ENCODE data around the gene COQ9. TPM values are rescaled to one million over a fixed set of nuclear protein-coding genes. Genes with fewer than 3 reads are reported as not detected.

Gene COQ9
- total RNA-seq, 1 experiment from 2014 or later, result 62.7 TPM

DNA sequence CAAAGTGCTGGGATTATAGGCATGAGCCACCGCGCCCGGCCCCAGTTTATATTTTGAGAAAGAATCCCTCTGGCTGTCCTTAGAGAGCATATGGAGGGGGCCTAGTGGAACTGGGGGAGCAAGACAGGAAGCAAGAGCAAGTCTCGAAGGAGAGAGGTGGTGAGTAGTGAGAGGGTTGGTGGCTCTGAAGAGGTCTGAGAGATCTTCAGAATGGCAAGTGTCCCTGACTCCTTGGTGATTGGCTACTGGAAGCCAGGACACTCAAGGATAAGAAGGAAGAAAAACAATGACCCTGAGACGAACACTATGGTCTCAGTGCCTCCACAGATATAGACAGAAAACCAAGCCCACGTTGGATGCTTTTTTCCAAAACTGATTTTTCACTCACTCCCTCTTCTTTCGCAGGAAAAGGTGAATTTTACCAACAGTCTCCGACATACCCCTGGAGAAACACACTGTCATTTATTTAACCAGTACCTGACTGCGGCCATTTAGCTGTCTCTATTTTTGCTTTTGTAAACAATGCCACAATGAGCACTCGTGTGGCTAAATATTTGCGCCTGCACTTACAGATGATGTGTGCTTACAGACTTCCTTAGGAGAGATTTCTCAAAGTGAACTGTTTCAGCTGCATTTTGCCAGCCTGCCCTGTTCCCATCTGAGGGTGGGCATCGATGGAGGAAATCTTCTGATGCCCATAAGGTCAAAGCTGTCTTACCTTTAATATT is 54.9 kb downstream of the COQ9 start:
- no peaks in the 10 kb centered on the region for H3K9me3 ChIP-seq (ENCODE audit: control insufficient read depth in 1 of 2, insufficient read depth in 1 of 2, low read depth in 1 of 2, low read length in 2 of 2)
- H3K36me3 ChIP-seq (ENCODE audit: control insufficient read depth in 1 of 2, insufficient read depth in 2 of 2, low read length in 2 of 2), result no peaks in the 10 kb centered on the region
- ChIA-PET POLR2A (no interaction called here), RAD21 (ENCODE audit: low non-redundant PET in 1 of 2, low total read pairs in 2 of 2, uncharacterized antibody in 2 of 2, unreplicated experiment in 2 of 2) (no interaction called here), CTCF (no interaction called here)
- H4K20me1 ChIP-seq (ENCODE audit: insufficient read depth), result no peaks in the 10 kb centered on the region
- intact Hi-C loops (cut with micrococcal nuclease), result no loop called here
- H3K27me3 ChIP-seq (ENCODE audit: insufficient read depth, low read length), result no peaks in the 10 kb centered on the region
- no peaks in the 10 kb centered on the region for H3K4me1 ChIP-seq (ENCODE audit: control insufficient read depth in 1 of 2, insufficient read depth in 2 of 2, low read length in 2 of 2)
- no peak overlapping the region for H2AFZ ChIP-seq (ENCODE audit: low read depth, low read length, poor library complexity, severe bottlenecking)
- no peaks in the 10 kb centered on the region for H3K79me2 ChIP-seq (ENCODE audit: insufficient read depth, low read length)
- no peak overlapping the region for H3K4me2 ChIP-seq (ENCODE audit: low read length)
- no peaks in the 10 kb centered on the region for H3K9me2 ChIP-seq (ENCODE audit: insufficient read depth)
- H3K27ac ChIP-seq (ENCODE audit: low read depth, low read length), result no peak overlapping the region
- H3K4me3 ChIP-seq (replicated peaks in 1 of 2; ENCODE audit: low read depth in 1 of 2, low read length in 2 of 2), result no peak overlapping the region
- ATAC-seq (no peak), DNase-seq (ENCODE audit: low read depth, low spot score) (no peak)
- no TSS peak for BruUV-seq (replicated peaks)
- H3K9ac ChIP-seq (ENCODE audit: low read length), result no peak overlapping the region
- TF ChIP-seq EZH2 (IDR thresholded peaks at IDR 0.05), result no peak
- TF ChIP-seq EGR1 (IDR thresholded peaks at IDR 0.05; ENCODE audit: low read depth), result no peak

DNA sequence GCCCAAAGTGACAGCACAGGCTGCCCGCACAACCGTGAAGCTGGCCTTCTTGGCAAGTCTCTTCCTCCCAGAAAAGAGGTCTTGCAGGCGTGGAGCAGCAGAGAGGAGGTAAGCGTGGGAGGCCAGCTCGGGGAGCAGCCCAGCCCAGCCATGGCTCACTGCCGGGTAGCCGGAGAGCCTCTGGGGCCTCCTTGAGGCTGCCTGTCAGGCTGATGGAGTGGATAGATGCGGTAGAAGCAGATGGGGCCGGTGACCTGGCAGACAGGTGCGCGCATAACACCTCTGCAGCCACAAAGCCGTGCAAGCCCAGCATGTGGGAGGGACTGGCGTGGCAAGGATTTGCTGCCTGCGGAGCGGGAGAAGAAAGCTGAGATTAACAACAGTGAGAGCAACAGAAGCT is 56.1 kb downstream of the COQ9 start:
- ATAC-seq (no peak), DNase-seq (ENCODE audit: low read depth, low spot score) (no peak)
- Histone ChIP-seq H3K4me1 (ENCODE audit: control insufficient read depth in 1 of 2, insufficient read depth in 2 of 2, low read length in 2 of 2) (no peaks in the 10 kb centered on the region), H3K4me3 (replicated peaks in 1 of 2; ENCODE audit: low read depth in 1 of 2, low read length in 2 of 2) (no peak overlapping the region), H3K9ac (ENCODE audit: low read length) (no peak overlapping the region), H3K9me3 (ENCODE audit: control insufficient read depth in 1 of 2, insufficient read depth in 1 of 2, low read depth in 1 of 2, low read length in 2 of 2) (no peaks in the 10 kb centered on the region), H3K27me3 (ENCODE audit: insufficient read depth, low read length) (no peaks in the 10 kb centered on the region), H2AFZ (ENCODE audit: low read depth, low read length, poor library complexity, severe bottlenecking) (no peak overlapping the region), H3K36me3 (ENCODE audit: control insufficient read depth in 1 of 2, insufficient read depth in 2 of 2, low read length in 2 of 2) (no peaks in the 10 kb centered on the region), H3K4me2 (ENCODE audit: low read length) (no peak overlapping the region), H3K79me2 (ENCODE audit: insufficient read depth, low read length) (no peaks in the 10 kb centered on the region), H3K27ac (ENCODE audit: low read depth, low read length) (no peak overlapping the region), H4K20me1 (ENCODE audit: insufficient read depth) (no peaks in the 10 kb centered on the region), H3K9me2 (ENCODE audit: insufficient read depth) (no peaks in the 10 kb centered on the region)
- POLR2A ChIA-PET, result no interaction called here
- TF ChIP-seq YY1 (IDR thresholded peaks at IDR 0.05; ENCODE audit: extremely low read depth, insufficient replicate concordance, low read depth, low read length) (no peak), ELF1 (IDR thresholded peaks at IDR 0.05; ENCODE audit: borderline replicate concordance, low read depth) (no peak), CEBPB (IDR thresholded peaks at IDR 0.05; ENCODE audit: low read depth) (no peak), ATF3 (IDR thresholded peaks at IDR 0.05) (no peak), POLR2A (IDR thresholded peaks at IDR 0.05; ENCODE audit: borderline replicate concordance, extremely low read depth, insufficient read depth, insufficient read length) (no peak)
- RAD21 ChIA-PET (ENCODE audit: low non-redundant PET in 1 of 2, low total read pairs in 2 of 2, uncharacterized antibody in 2 of 2, unreplicated experiment in 2 of 2), result no interaction called here
- intact Hi-C loops (cut with micrococcal nuclease), result no loop called here
- CTCF ChIA-PET, result no interaction called here
- BruUV-seq (replicated peaks), result no TSS peak
